ENCODE measurements around the gene TGIF1. TPM values are rescaled to one million over a fixed set of nuclear protein-coding genes. Genes with fewer than 3 reads are reported as not detected.

Gene TGIF1
- total RNA-seq, 1 experiment from 2014 or later, result 172 TPM

- ChIA-PET CTCF (no interaction called here), POLR2A (interaction anchor here (1.1 kb wide), 1 partner anchor 27 kb away, joined by 4 read pairs; no protein-coding TSS in a partner anchor)
- TF ChIP-seq CTCF (IDR thresholded peaks at IDR 0.05; ENCODE audit: unreplicated experiment), result no peak
- Mint-ChIP-seq H3K9me3 (ENCODE audit: unreplicated experiment) (no peaks in the 10 kb centered on the region), H3K4me3 (ENCODE audit: unreplicated experiment) (no peak overlapping the region), H3K27ac (ENCODE audit: low read depth, unreplicated experiment) (no peak overlapping the region), H3K36me3 (ENCODE audit: insufficient read depth, unreplicated experiment) (no peaks in the 10 kb centered on the region), H3K27me3 (ENCODE audit: insufficient read depth, unreplicated experiment) (no peaks in the 10 kb centered on the region), H3K4me1 (ENCODE audit: insufficient read depth, unreplicated experiment) (peaks cover 6% of the 10 kb centered on the region)
- no TSS peak for BruUV-seq (replicated peaks)
- no peak for DNase-seq (ENCODE audit: unreplicated experiment)
- intact Hi-C loops (cut with micrococcal nuclease), result no loop called here
These were observed 34.9 kb upstream of the TGIF1 start for GRCh38 chr18:3415110-3415509.

- TF ChIP-seq CTCF (IDR thresholded peaks at IDR 0.05; ENCODE audit: unreplicated experiment), result no peak
- H3K36me3 Mint-ChIP-seq (ENCODE audit: insufficient read depth, unreplicated experiment), result no peaks in the 10 kb centered on the region
- DNase-seq (ENCODE audit: unreplicated experiment), result no peak
- H3K4me3 Mint-ChIP-seq (ENCODE audit: unreplicated experiment), result no peak overlapping the region
- no peaks in the 10 kb centered on the region for H3K27me3 Mint-ChIP-seq (ENCODE audit: insufficient read depth, unreplicated experiment)
- H3K27ac Mint-ChIP-seq (ENCODE audit: low read depth, unreplicated experiment), result no peak overlapping the region
- ChIA-PET POLR2A (interaction anchor here (0.7 to 1.0 kb wide), 2 partner anchors 9 to 35 kb away, joined by 3 read pairs; no protein-coding TSS in a partner anchor), CTCF (interaction anchor here (0.6 kb wide), 3 partner anchors 21 to 136 kb away, joined by 3 to 6 read pairs (median 5); no protein-coding TSS in a partner anchor)
- H3K9me3 Mint-ChIP-seq (ENCODE audit: unreplicated experiment), result no peaks in the 10 kb centered on the region
- no peaks in the 10 kb centered on the region for H3K4me1 Mint-ChIP-seq (ENCODE audit: insufficient read depth, unreplicated experiment)
- intact Hi-C loops (cut with micrococcal nuclease), result no loop called here
- no TSS peak for BruUV-seq (replicated peaks)
These were observed 31.9 kb upstream of the TGIF1 start for GRCh38 chr18:3418083-3418482.

GRCh38 chr18:3420919-3421279, 29.1 kb upstream of the TGIF1 start:
- no peaks in the 10 kb centered on the region for H3K27me3 Mint-ChIP-seq (ENCODE audit: insufficient read depth, unreplicated experiment)

GRCh38 chr18:3422905-3423304, 27.1 kb upstream of the TGIF1 start:
- POLR2A ChIA-PET, result no interaction called here
- CTCF ChIA-PET, result no interaction called here
- no peaks in the 10 kb centered on the region for H3K36me3 Mint-ChIP-seq (ENCODE audit: insufficient read depth, unreplicated experiment)
- no peak for DNase-seq (ENCODE audit: unreplicated experiment)
- H3K27me3 Mint-ChIP-seq (ENCODE audit: insufficient read depth, unreplicated experiment), result no peaks in the 10 kb centered on the region
- no peaks in the 10 kb centered on the region for H3K4me1 Mint-ChIP-seq (ENCODE audit: insufficient read depth, unreplicated experiment)
- H3K9me3 Mint-ChIP-seq (ENCODE audit: unreplicated experiment), result no peaks in the 10 kb centered on the region
- intact Hi-C loops (cut with micrococcal nuclease), result no loop called here
- H3K27ac Mint-ChIP-seq (ENCODE audit: low read depth, unreplicated experiment), result no peak overlapping the region
- H3K4me3 Mint-ChIP-seq (ENCODE audit: unreplicated experiment), result no peak overlapping the region
- no TSS peak for BruUV-seq (replicated peaks)
- TF ChIP-seq CTCF (IDR thresholded peaks at IDR 0.05; ENCODE audit: unreplicated experiment), result no peak

More at GRCh38 chr18:3420919-3421279, 29.1 kb upstream of the TGIF1 start:
- POLR2A ChIA-PET, result no interaction called here
- CTCF ChIA-PET, result interaction anchor here (0.6 kb wide), 1 partner anchor 17 kb away, joined by 3 read pairs; no protein-coding TSS in a partner anchor
- DNase-seq (ENCODE audit: unreplicated experiment), result no peak
- H3K4me1 Mint-ChIP-seq (ENCODE audit: insufficient read depth, unreplicated experiment), result no peaks in the 10 kb centered on the region
- BruUV-seq (replicated peaks), result no TSS peak
- H3K36me3 Mint-ChIP-seq (ENCODE audit: insufficient read depth, unreplicated experiment), result no peaks in the 10 kb centered on the region
- H3K27ac Mint-ChIP-seq (ENCODE audit: low read depth, unreplicated experiment), result no peak overlapping the region
- no peak overlapping the region for H3K4me3 Mint-ChIP-seq (ENCODE audit: unreplicated experiment)
- no peak for TF ChIP-seq CTCF (IDR thresholded peaks at IDR 0.05; ENCODE audit: unreplicated experiment)
- intact Hi-C loops (cut with micrococcal nuclease), result no loop called here
- H3K9me3 Mint-ChIP-seq (ENCODE audit: unreplicated experiment), result no peaks in the 10 kb centered on the region
